Esophagus muscularis mucosa (tissue), 3 donors: ENCODE results near the gene SULT6B1.

Source experiments
- EP300 ChIP-seq: sonication (generic); formaldehyde crosslinking; IDR thresholded peaks from one replicate; pipeline ENCODE4 v1.6.1; 2017; ENCODE audit warnings: antibody characterized with exemption
- TF ChIP-seq, protein P1 (sequence below), 3 experiments: fragments of 200-600 bp in 2 of 3; fragments of 450-650 bp in 1 of 3; sonication (generic) in 2 of 3; IDR thresholded peaks; one replicate each; pipeline ENCODE4 v1.5.1; 2017 to 2019; ENCODE audit warnings: antibody characterized with exemption in 3 of 3, mild to moderate bottlenecking in 2 of 3, moderate library complexity in 1 of 3

DNA sequence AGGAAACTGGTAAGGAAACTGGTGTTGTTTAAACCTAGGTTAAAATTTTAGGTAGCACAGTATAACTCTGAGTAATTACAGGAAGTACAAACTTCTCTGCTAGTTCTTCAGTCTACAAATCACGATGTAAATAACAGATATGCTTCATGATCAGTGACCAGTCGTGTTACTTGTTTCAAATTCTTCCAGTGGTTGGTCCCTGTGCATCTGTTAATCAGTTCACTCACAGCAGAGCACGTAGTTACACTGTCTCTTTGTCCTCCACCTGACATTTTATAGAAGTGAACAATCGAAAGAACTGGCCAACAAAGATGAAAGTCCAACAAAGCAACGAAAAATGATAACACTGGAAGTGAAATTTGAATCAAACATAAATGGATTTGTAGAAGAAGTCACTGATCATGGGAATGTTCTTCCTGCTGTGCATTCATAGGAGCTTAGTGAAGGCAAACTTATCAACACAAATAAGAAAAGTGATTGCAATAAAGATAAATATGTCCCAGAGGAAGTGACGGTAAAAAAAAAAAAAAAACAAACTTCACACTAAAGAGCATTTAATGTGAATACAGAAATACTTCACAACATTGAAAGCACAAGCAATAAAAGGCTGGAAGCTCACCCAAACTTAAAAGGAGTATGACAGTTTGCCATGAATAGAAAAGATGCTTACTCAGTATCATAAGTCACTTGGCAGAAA is 38.7 kb downstream of the SULT6B1 start:
- TF ChIP-seq, protein P1, sequence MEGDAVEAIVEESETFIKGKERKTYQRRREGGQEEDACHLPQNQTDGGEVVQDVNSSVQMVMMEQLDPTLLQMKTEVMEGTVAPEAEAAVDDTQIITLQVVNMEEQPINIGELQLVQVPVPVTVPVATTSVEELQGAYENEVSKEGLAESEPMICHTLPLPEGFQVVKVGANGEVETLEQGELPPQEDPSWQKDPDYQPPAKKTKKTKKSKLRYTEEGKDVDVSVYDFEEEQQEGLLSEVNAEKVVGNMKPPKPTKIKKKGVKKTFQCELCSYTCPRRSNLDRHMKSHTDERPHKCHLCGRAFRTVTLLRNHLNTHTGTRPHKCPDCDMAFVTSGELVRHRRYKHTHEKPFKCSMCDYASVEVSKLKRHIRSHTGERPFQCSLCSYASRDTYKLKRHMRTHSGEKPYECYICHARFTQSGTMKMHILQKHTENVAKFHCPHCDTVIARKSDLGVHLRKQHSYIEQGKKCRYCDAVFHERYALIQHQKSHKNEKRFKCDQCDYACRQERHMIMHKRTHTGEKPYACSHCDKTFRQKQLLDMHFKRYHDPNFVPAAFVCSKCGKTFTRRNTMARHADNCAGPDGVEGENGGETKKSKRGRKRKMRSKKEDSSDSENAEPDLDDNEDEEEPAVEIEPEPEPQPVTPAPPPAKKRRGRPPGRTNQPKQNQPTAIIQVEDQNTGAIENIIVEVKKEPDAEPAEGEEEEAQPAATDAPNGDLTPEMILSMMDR (IDR thresholded peaks at IDR 0.05): no peak
- no peak for TF ChIP-seq EP300
